GM23338 (cell line): Measurements from ENCODE around the gene IQCE. TPM values are rescaled to one million over a fixed set of nuclear protein-coding genes. Genes with fewer than 3 reads are reported as not detected.
A peak's percentile ranks its signal among the peaks of the same experiment; 100 is the strongest.

Experiments
- ATAC-seq: fragments of 200-7000 bp; cut with Tn5 transposase; 3 replicates; pipeline ENCODE4 v1.9.1; 2020
- DNase-seq: peaks from one replicate; pipeline ENCODE4 v3.0.0-alpha.2; 2015; ENCODE audit warnings: low spot score
- H2AFZ ChIP-seq: fragments of 200-600 bp; sonication (generic); 2 replicates; pipeline ENCODE4 v1.8.0; 2016; ENCODE audit warnings: antibody characterized with exemption, mild to moderate bottlenecking, moderate library complexity
- H3F3A ChIP-seq: fragments of 200-600 bp; sonication (generic); replicated peaks from 2 replicates; pipeline ENCODE4 v1.8.0; 2017; ENCODE audit warnings: antibody characterized with exemption, mixed run types, low read depth
- H3K27ac ChIP-seq: fragments of 200-600 bp; sonication (generic); 2 replicates; pipeline ENCODE4 v1.6.1; 2016; ENCODE audit warnings: low read depth
- H3K27me3 ChIP-seq: fragments of 200-600 bp; sonication (generic); 2 replicates; pipeline ENCODE4 v1.8.0; 2016; ENCODE audit warnings: mild to moderate bottlenecking, mixed run types, moderate library complexity; ENCODE audit not compliant: insufficient read depth
- H3K36me3 ChIP-seq: fragments of 200-600 bp; sonication (generic); 2 replicates; pipeline ENCODE4 v1.8.0; 2016; ENCODE audit warnings: mild to moderate bottlenecking; ENCODE audit not compliant: insufficient read depth
- H3K4me1 ChIP-seq: fragments of 200-600 bp; sonication (generic); 2 replicates; pipeline ENCODE4 v1.8.0; 2016; ENCODE audit warnings: mild to moderate bottlenecking, moderate library complexity; ENCODE audit not compliant: insufficient read depth
- H3K4me2 ChIP-seq: fragments of 200-600 bp; sonication (generic); 2 replicates; pipeline ENCODE4 v1.7.1; 2017; ENCODE audit warnings: mixed run types
- H3K4me3 ChIP-seq: fragments of 200-600 bp; sonication (generic); 2 replicates; pipeline ENCODE4 v1.6.1; 2016; ENCODE audit warnings: mixed run types
- H3K79me2 ChIP-seq: fragments of 200-600 bp; sonication (generic); replicated peaks from 2 replicates; pipeline ENCODE4 v1.8.0; 2017; ENCODE audit warnings: mild to moderate bottlenecking; ENCODE audit not compliant: insufficient read depth
- H3K9me2 ChIP-seq: fragments of 200-600 bp; sonication (generic); 2 replicates; pipeline ENCODE4 v1.8.0; 2017; ENCODE audit not compliant: insufficient read depth
- H4K20me1 ChIP-seq: fragments of 200-600 bp; sonication (generic); replicated peaks from 2 replicates; pipeline ENCODE4 v1.8.0; 2017; ENCODE audit warnings: mild to moderate bottlenecking; ENCODE audit not compliant: insufficient read depth
- H3K27ac Mint-ChIP-seq: 2 replicates; pipeline ENCODE4 v1.8.0; 2020; ENCODE audit warnings: inconsistent platforms, mild to moderate bottlenecking, moderate library complexity, mixed read lengths
- H3K27me3 Mint-ChIP-seq: 3 replicates; pipeline ENCODE4 v1.8.0; 2022; ENCODE audit warnings: low read depth, mild to moderate bottlenecking, moderate library complexity, mixed read lengths, inconsistent platforms; ENCODE audit not compliant: insufficient read depth, poor library complexity
- H3K36me3 Mint-ChIP-seq: 3 replicates; pipeline ENCODE4 v1.8.0; 2021; ENCODE audit warnings: low read depth, mild to moderate bottlenecking, inconsistent platforms, moderate library complexity, mixed read lengths
- H3K4me1 Mint-ChIP-seq: 3 replicates; pipeline ENCODE4 v1.8.0; 2020; ENCODE audit warnings: mild to moderate bottlenecking, inconsistent platforms, mixed read lengths
- H3K4me3 Mint-ChIP-seq: 3 replicates; pipeline ENCODE4 v1.8.0; 2021; ENCODE audit warnings: moderate library complexity, mild to moderate bottlenecking, inconsistent platforms, mixed read lengths
- H3K9me3 Mint-ChIP-seq: 3 replicates; pipeline ENCODE4 v1.8.0; 2020; ENCODE audit warnings: moderate library complexity, mild to moderate bottlenecking, inconsistent platforms, mixed read lengths
- CTCF ChIP-seq, 2 experiments: fragments of 200-600 bp in 1 of 2; sonication (generic) in 1 of 2; conservative IDR thresholded peaks; 2 replicates each; pipeline versions ENCODE4 v1.5.1 to v1.6.1; 2016 to 2017; ENCODE audit warnings: antibody characterized with exemption in 2 of 2, low read depth in 2 of 2, mild to moderate bottlenecking in 2 of 2, moderate library complexity in 1 of 2
- ETS1 ChIP-seq: IDR thresholded peaks from 2 replicates; pipeline ENCODE4 v1.6.1; 2016; ENCODE audit warnings: antibody characterized with exemption
- EZH2 ChIP-seq: fragments of 200-600 bp; sonication (generic); IDR thresholded peaks from one replicate; pipeline ENCODE4 v1.8.0; 2017; ENCODE audit warnings: antibody characterized with exemption, mild to moderate bottlenecking, low read depth; ENCODE audit not compliant: unreplicated experiment
- EZH2phosphoT487 ChIP-seq: fragments of 200-600 bp; sonication (generic); IDR thresholded peaks from one replicate; pipeline ENCODE4 v1.8.1; 2018; ENCODE audit warnings: antibody characterized with exemption; ENCODE audit not compliant: unreplicated experiment
- JUNB ChIP-seq: IDR thresholded peaks from one replicate; pipeline ENCODE4 v1.6.1; 2016; ENCODE audit warnings: antibody characterized with exemption; ENCODE audit not compliant: unreplicated experiment
- NANOG ChIP-seq: IDR thresholded peaks from 2 replicates; pipeline ENCODE4 v1.6.1; 2016; ENCODE audit warnings: antibody characterized with exemption, borderline replicate concordance
- REST ChIP-seq: IDR thresholded peaks from one replicate; pipeline ENCODE4 v1.6.1; 2018; ENCODE audit warnings: antibody characterized with exemption; ENCODE audit not compliant: unreplicated experiment
- ZNF114 ChIP-seq: fragments of 250-450 bp; sonication (Bioruptor Pico); IDR thresholded peaks from 2 replicates; pipeline ENCODE4 v1.5.0; 2020; ENCODE audit warnings: mild to moderate bottlenecking, moderate library complexity
- ZNF331 ChIP-seq: fragments of 250-450 bp; sonication (Bioruptor Pico); IDR thresholded peaks from 2 replicates; pipeline ENCODE4 v1.5.0; 2020; ENCODE audit warnings: low read depth, mild to moderate bottlenecking, moderate library complexity
- polyA plus RNA-seq: library from polyadenylated mRNA; unstranded; fragments of >200 nt; fragmentation: Nextera tagmentation; extraction: Ambion mirVana; gene quantifications from 2 replicates; pipeline ENCODE4 v1.2.1, GENCODE V29; 2016
- total RNA-seq: library from RNA; depleted of rRNA; stranded (reverse); fragments of >200 nt; shearing (Covaris generic); gene quantifications from 2 replicates; pipeline ENCODE4 v1.2.3, GENCODE V29; 2014

Gene IQCE
- total and polyA plus RNA-seq, 2 experiments from 2014 or later: 5.0 to 7.7 TPM

- Histone ChIP-seq H3K4me1 (no peaks in the 10 kb centered on the region), H3K9me2 (no peaks in the 10 kb centered on the region), H2AFZ (no peak overlapping the region), H3K4me3 (no peak overlapping the region), H3K79me2 (no peaks in the 10 kb centered on the region), H4K20me1 (no peaks in the 10 kb centered on the region), H3K27ac (no peak overlapping the region), H3F3A (0 out of 2 replicates have a peak, but pooled peaks cover 7% of the 10 kb centered on the region), H3K4me2 (no peak overlapping the region), H3K36me3 (no peaks in the 10 kb centered on the region), H3K27me3 (no peaks in the 10 kb centered on the region)
- Mint-ChIP-seq H3K27me3 (peaks cover 7% of the 10 kb centered on the region), H3K36me3 (no peaks in the 10 kb centered on the region; the same call in 2 of the 3 replicates), H3K4me1 (no peaks in the 10 kb centered on the region), H3K27ac (no peak overlapping the region), H3K9me3 (no peaks in the 10 kb centered on the region), H3K4me3 (no peak overlapping the region)
- TF ChIP-seq CTCF (conservative IDR thresholded peaks at IDR 0.05; ENCODE audit: low read depth in 2 of 2): peak in 1 of 2 experiments; percentile 43; a peak in 3 of 4 replicates
- no peak for TF ChIP-seq EZH2
- ATAC-seq: peak; percentile 81
- DNase-seq: peak; percentile 84
These were observed 42.3 kb downstream of the IQCE start for GRCh38 chr7:2601065-2601464.

- no peak for DNase-seq
- H3K27ac Mint-ChIP-seq: no peak overlapping the region
- TF ChIP-seq ZNF331 (CRISPR knock-in tag) (no peak), EZH2 (no peak), ETS1 (no peak), JUNB (no peak), ZNF114 (CRISPR knock-in tag) (no peak), REST (no peak), NANOG (no peak), EZH2phosphoT487 (no peak), CTCF (conservative IDR thresholded peaks at IDR 0.05; ENCODE audit: low read depth in 2 of 2) (no peak)
These were observed 43.1 kb downstream of the IQCE start for GRCh38 chr7:2601907-2602306.

More at GRCh38 chr7:2601907-2602306, 43.1 kb downstream of the IQCE start:
- Histone ChIP-seq H3K27ac (no peak overlapping the region), H3K9me2 (no peaks in the 10 kb centered on the region), H2AFZ (no peak overlapping the region), H3K4me2 (no peak overlapping the region), H3K4me1 (no peaks in the 10 kb centered on the region), H3K4me3 (no peak overlapping the region), H4K20me1 (no peaks in the 10 kb centered on the region), H3F3A (0 out of 2 replicates have a peak, but pooled peaks cover 7% of the 10 kb centered on the region), H3K27me3 (no peaks in the 10 kb centered on the region), H3K36me3 (no peaks in the 10 kb centered on the region), H3K79me2 (no peaks in the 10 kb centered on the region)
- H3K27me3 Mint-ChIP-seq: peaks cover 3% of the 10 kb centered on the region
- no peaks in the 10 kb centered on the region for H3K4me1 Mint-ChIP-seq
- H3K4me3 Mint-ChIP-seq: no peak overlapping the region
- no peaks in the 10 kb centered on the region; the same call in 2 of the 3 replicates for H3K36me3 Mint-ChIP-seq
- H3K9me3 Mint-ChIP-seq: no peaks in the 10 kb centered on the region
- ATAC-seq: no peak
